HEK293 (cell line): ENCODE data around the gene PTPRN2.

Source experiments
- CTCF ChIA-PET: fragments of 350-600 bp; formaldehyde crosslinking; extraction: SDS; loops from one replicate; lab custom pipeline; 2021; ENCODE audit warnings: antibody characterized with exemption; lab: Yijun Ruan, JAX
- POLR2A ChIA-PET: fragments of 300-600 bp; formaldehyde crosslinking; extraction: SDS; loops from one replicate; lab custom pipeline; 2020; ENCODE audit warnings: antibody characterized with exemption, inconsistent platforms; lab: Yijun Ruan, JAX
- H3K27ac ChIP-seq: fragments of 200-500 bp; sonication (Bioruptor generic); 2 replicates; pipeline ENCODE4 v1.5.1; 2014; ENCODE audit warnings: low read depth, low read length, control low read depth, inconsistent platforms; ENCODE audit errors: extremely low read depth
- H3K36me3 ChIP-seq, 2 experiments: fragments of 200-500 bp in 1 of 2; sonication (Bioruptor generic) in 1 of 2; 1 replicate in 1 of 2; 2 replicates in 1 of 2; pipeline ENCODE4 v1.5.1; 2014 to 2017; ENCODE audit warnings: inconsistent platforms in 2 of 2, low read length in 2 of 2; ENCODE audit not compliant: control insufficient read depth in 2 of 2, insufficient read depth in 1 of 2
- H3K4me1 ChIP-seq: fragments of 200-500 bp; sonication (Bioruptor generic); 2 replicates; pipeline ENCODE4 v1.5.1; 2014; ENCODE audit warnings: mild to moderate bottlenecking, low read length, inconsistent platforms; ENCODE audit not compliant: control insufficient read depth, insufficient read depth
- H3K4me3 ChIP-seq: 2 replicates; pipeline ENCODE4 v1.5.1; 2011; ENCODE audit warnings: low read depth, mild to moderate bottlenecking, control low read depth, low read length, moderate library complexity
- H3K9me3 ChIP-seq: fragments of 200-500 bp; sonication (Bioruptor generic); 2 replicates; pipeline ENCODE4 v1.5.1; 2014; ENCODE audit warnings: low read depth, low read length, inconsistent platforms; ENCODE audit not compliant: control insufficient read depth, insufficient read depth
- KLF10 ChIP-seq: fragments of 450-650 bp; IDR thresholded peaks from 2 replicates; pipeline ENCODE4 v1.5.1; 2018; ENCODE audit warnings: missing biosample characterization, mild to moderate bottlenecking, missing genetic modification characterization
- MEIS1 ChIP-seq: sonication (generic); formaldehyde crosslinking; IDR thresholded peaks from 2 replicates; pipeline ENCODE4 v1.8.1; 2022; ENCODE audit warnings: missing genetic modification reagents, mild to moderate bottlenecking, borderline replicate concordance
- MYNN ChIP-seq: fragments of 450-650 bp; formaldehyde crosslinking; IDR thresholded peaks from 2 replicates; pipeline ENCODE4 v1.5.1; 2016; ENCODE audit warnings: missing biosample characterization, missing genetic modification characterization, borderline replicate concordance
- REPIN1 ChIP-seq: fragments of 450-650 bp; formaldehyde crosslinking; IDR thresholded peaks from 2 replicates; pipeline ENCODE4 v1.5.1; 2017; ENCODE audit warnings: missing biosample characterization, missing genetic modification characterization, low read depth
- TCF7L2 ChIP-seq: IDR thresholded peaks from 2 replicates; pipeline ENCODE4 v1.6.1; 2011; ENCODE audit warnings: low read depth, mild to moderate bottlenecking, inconsistent platforms, low read length, moderate library complexity, borderline replicate concordance
- ZBTB11 ChIP-seq: fragments of 450-650 bp; formaldehyde crosslinking; conservative IDR thresholded peaks from 2 replicates; pipeline ENCODE4 v1.5.1; 2016; ENCODE audit warnings: low read depth, missing biosample characterization, missing genetic modification characterization
- ZBTB21 ChIP-seq: fragments of 450-650 bp; formaldehyde crosslinking; IDR thresholded peaks from 2 replicates; pipeline ENCODE4 v1.5.1; 2017; ENCODE audit warnings: missing biosample characterization, missing genetic modification characterization
- ZFP37 ChIP-seq: fragments of 450-650 bp; formaldehyde crosslinking; IDR thresholded peaks from 2 replicates; pipeline ENCODE4 v1.5.1; 2016; ENCODE audit warnings: missing biosample characterization, missing genetic modification characterization
- ZIC2 ChIP-seq: fragments of 450-650 bp; formaldehyde crosslinking; IDR thresholded peaks from 2 replicates; pipeline ENCODE4 v1.5.1; 2016; ENCODE audit warnings: missing biosample characterization, missing genetic modification characterization
- ZNF112 ChIP-seq: fragments of 450-650 bp; formaldehyde crosslinking; IDR thresholded peaks from 2 replicates; pipeline ENCODE4 v1.5.0; 2017; ENCODE audit warnings: missing biosample characterization, missing genetic modification characterization
- ZNF223 ChIP-seq: fragments of 450-650 bp; formaldehyde crosslinking; IDR thresholded peaks from 2 replicates; pipeline ENCODE4 v1.5.1; 2016; ENCODE audit warnings: missing biosample characterization, missing genetic modification characterization
- ZNF335 ChIP-seq: fragments of 450-650 bp; formaldehyde crosslinking; conservative IDR thresholded peaks from 2 replicates; pipeline ENCODE4 v1.5.1; 2016; ENCODE audit warnings: missing biosample characterization, missing genetic modification characterization
- ZNF391 ChIP-seq: fragments of 450-650 bp; formaldehyde crosslinking; IDR thresholded peaks from 2 replicates; pipeline ENCODE4 v1.5.1; 2016; ENCODE audit warnings: low read depth, missing biosample characterization, missing genetic modification characterization, borderline replicate concordance
- ZNF394 ChIP-seq: fragments of 450-650 bp; formaldehyde crosslinking; IDR thresholded peaks from 2 replicates; pipeline ENCODE4 v1.5.1; 2016; ENCODE audit warnings: missing biosample characterization, missing genetic modification characterization, mild to moderate bottlenecking, moderate library complexity, borderline replicate concordance
- ZNF433 ChIP-seq: fragments of 450-650 bp; formaldehyde crosslinking; IDR thresholded peaks from 2 replicates; pipeline ENCODE4 v1.5.1; 2016; ENCODE audit warnings: missing biosample characterization, missing genetic modification characterization, low read depth
- ZNF48 ChIP-seq: fragments of 450-650 bp; formaldehyde crosslinking; IDR thresholded peaks from 2 replicates; pipeline ENCODE4 v1.5.1; 2016; ENCODE audit warnings: missing biosample characterization, missing genetic modification characterization
- ZNF529 ChIP-seq: fragments of 450-650 bp; formaldehyde crosslinking; IDR thresholded peaks from 2 replicates; pipeline ENCODE4 v1.5.1; 2017; ENCODE audit warnings: missing genetic modification characterization, missing biosample characterization; ENCODE audit not compliant: insufficient replicate concordance
- ZNF677 ChIP-seq: fragments of 450-650 bp; IDR thresholded peaks from 2 replicates; pipeline ENCODE4 v1.5.0; 2018; ENCODE audit warnings: missing biosample characterization, mild to moderate bottlenecking, missing genetic modification characterization, moderate library complexity
- ZSCAN18 ChIP-seq: fragments of 450-650 bp; formaldehyde crosslinking; IDR thresholded peaks from 2 replicates; pipeline ENCODE4 v1.5.1; 2016; ENCODE audit warnings: missing biosample characterization, missing genetic modification characterization
- TF ChIP-seq, protein P1 (sequence below): fragments of 450-650 bp; formaldehyde crosslinking; IDR thresholded peaks from 2 replicates; pipeline ENCODE4 v1.5.1; 2016; ENCODE audit warnings: missing biosample characterization, missing genetic modification characterization
- TF ChIP-seq, protein P2 (sequence below): fragments of 450-650 bp; formaldehyde crosslinking; IDR thresholded peaks from 2 replicates; pipeline ENCODE4 v1.5.1; 2016; ENCODE audit warnings: missing biosample characterization, missing genetic modification characterization

The PTPRN2 gene

GRCh38 chr7:157652161-157652953 is 935.3 kb downstream of the PTPRN2 start:
- H3K36me3 ChIP-seq = no peaks in the 10 kb centered on the region
- H3K27ac ChIP-seq = no peak overlapping the region
- TF ChIP-seq ZNF48 (tag by site-specific recombination) (no peak), ZNF677 (tag by site-specific recombination) (no peak), ZNF112 (tag by site-specific recombination) (no peak), ZNF394 (tag by site-specific recombination) (no peak), MEIS1 (CRISPR knock-in tag) (no peak), MYNN (tag by site-specific recombination) (no peak), ZBTB11 (tag by site-specific recombination) (no peak), ZSCAN18 (tag by site-specific recombination) (no peak), ZIC2 (tag by site-specific recombination) (no peak), ZFP37 (tag by site-specific recombination) (no peak)
- H3K4me3 ChIP-seq = no peak overlapping the region
- no peaks in the 10 kb centered on the region for H3K9me3 ChIP-seq
- ChIA-PET CTCF (no interaction called here), POLR2A (no interaction called here)
- no peaks in the 10 kb centered on the region for H3K4me1 ChIP-seq

DNA sequence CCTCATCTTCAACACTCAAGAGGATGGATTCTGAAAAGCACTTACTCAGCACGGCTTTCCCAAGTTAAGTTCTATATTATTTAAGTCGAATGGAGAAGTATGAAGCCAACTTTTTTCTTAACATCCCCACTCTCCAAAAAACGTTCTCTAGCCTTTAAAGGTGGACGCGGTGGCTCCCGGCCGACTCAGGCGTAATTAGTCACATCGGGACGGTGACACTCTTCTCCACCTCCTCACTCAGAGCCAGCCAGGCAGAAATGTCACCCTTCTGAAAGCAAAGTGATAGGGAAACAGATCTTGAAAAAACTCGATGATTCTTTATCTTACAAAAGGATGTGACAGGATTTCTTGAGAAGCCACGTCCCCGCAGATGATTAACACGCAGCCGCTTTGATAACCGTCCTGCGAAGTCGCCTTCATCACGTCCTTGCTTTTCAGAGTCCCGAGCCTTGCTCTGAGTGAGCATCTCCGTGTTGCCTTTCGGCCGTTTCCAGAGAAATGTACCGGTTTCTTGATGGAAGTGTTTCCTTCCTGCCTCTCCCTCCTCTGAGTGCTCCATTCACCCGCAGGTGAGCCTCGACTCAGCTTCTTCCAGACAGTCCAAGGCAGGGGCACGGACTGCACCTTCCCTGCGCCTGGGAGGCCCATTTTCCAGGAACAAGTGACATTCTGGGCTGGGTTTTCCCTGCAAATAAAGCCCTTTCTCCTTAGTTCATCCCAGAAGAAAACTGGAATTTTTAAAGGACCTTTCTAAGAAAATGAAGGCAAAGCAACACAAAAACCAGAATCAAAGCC is 936.1 kb downstream of the PTPRN2 start:
- ChIA-PET POLR2A (no interaction called here), CTCF (no interaction called here)
- H3K4me3 ChIP-seq = no peak overlapping the region
- TF ChIP-seq, protein P1, sequence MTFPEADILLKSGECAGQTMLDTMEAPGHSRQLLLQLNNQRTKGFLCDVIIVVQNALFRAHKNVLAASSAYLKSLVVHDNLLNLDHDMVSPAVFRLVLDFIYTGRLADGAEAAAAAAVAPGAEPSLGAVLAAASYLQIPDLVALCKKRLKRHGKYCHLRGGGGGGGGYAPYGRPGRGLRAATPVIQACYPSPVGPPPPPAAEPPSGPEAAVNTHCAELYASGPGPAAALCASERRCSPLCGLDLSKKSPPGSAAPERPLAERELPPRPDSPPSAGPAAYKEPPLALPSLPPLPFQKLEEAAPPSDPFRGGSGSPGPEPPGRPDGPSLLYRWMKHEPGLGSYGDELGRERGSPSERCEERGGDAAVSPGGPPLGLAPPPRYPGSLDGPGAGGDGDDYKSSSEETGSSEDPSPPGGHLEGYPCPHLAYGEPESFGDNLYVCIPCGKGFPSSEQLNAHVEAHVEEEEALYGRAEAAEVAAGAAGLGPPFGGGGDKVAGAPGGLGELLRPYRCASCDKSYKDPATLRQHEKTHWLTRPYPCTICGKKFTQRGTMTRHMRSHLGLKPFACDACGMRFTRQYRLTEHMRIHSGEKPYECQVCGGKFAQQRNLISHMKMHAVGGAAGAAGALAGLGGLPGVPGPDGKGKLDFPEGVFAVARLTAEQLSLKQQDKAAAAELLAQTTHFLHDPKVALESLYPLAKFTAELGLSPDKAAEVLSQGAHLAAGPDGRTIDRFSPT (tag by site-specific recombination) = no peak
- TF ChIP-seq ZNF223 (tag by site-specific recombination) (no peak), ZNF394 (tag by site-specific recombination) (no peak), ZNF529 (no peak), ZNF433 (tag by site-specific recombination) (no peak), ZNF391 (no peak), ZNF335 (tag by site-specific recombination) (no peak), REPIN1 (tag by site-specific recombination) (no peak), TCF7L2 (no peak), ZBTB21 (tag by site-specific recombination) (no peak), KLF10 (tag by site-specific recombination) (no peak)
- TF ChIP-seq, protein P2, sequence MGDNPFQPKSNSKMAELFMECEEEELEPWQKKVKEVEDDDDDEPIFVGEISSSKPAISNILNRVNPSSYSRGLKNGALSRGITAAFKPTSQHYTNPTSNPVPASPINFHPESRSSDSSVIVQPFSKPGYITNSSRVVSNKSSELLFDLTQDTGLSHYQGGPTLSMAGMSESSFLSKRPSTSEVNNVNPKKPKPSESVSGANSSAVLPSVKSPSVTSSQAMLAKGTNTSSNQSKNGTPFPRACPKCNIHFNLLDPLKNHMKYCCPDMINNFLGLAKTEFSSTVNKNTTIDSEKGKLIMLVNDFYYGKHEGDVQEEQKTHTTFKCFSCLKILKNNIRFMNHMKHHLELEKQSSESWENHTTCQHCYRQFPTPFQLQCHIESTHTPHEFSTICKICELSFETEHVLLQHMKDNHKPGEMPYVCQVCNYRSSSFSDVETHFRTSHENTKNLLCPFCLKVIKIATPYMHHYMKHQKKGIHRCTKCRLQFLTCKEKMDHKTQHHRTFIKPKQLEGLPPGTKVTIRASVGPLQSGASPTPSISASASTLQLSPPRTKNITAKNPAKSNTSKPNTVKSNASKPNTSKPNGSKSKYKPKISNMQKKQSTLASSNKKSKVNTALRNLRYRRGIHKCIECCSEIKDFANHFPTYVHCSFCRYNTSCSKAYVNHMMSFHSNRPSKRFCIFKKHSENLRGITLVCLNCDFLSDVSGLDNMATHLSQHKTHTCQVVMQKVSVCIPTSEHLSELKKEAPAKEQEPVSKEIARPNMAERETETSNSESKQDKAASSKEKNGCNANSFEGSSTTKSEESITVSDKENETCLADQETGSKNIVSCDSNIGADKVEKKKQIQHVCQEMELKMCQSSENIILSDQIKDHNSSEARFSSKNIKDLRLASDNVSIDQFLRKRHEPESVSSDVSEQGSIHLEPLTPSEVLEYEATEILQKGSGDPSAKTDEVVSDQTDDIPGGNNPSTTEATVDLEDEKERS (tag by site-specific recombination) = no peak
- no peaks in the 10 kb centered on the region for H3K36me3 ChIP-seq
- no peaks in the 10 kb centered on the region for H3K4me1 ChIP-seq
- H3K27ac ChIP-seq = no peak overlapping the region
- H3K9me3 ChIP-seq = no peaks in the 10 kb centered on the region
